ENCODE results near the gene ERCC3.

- TF ChIP-seq POLR2A (IDR thresholded peaks at IDR 0.05) = no peak
- no peak for TF ChIP-seq CTCF (IDR thresholded peaks at IDR 0.05)
Measured at GRCh38 chr2:127279781-127280180, 14.2 kb downstream of the ERCC3 start.
